ENCODE results near the gene FBXW5. TPM values are rescaled to one million over a fixed set of nuclear protein-coding genes. Genes with fewer than 3 reads are reported as not detected.
A peak's percentile ranks its signal among the peaks of the same experiment; 100 is the strongest.

FBXW5 gene
- total and polyA plus RNA-seq, 9 of the 15 experiments (the other 6 are each of a cell fraction or from before 2014, with no cell fraction given) = 0.21 to 128 (median 37.0) TPM

DNA sequence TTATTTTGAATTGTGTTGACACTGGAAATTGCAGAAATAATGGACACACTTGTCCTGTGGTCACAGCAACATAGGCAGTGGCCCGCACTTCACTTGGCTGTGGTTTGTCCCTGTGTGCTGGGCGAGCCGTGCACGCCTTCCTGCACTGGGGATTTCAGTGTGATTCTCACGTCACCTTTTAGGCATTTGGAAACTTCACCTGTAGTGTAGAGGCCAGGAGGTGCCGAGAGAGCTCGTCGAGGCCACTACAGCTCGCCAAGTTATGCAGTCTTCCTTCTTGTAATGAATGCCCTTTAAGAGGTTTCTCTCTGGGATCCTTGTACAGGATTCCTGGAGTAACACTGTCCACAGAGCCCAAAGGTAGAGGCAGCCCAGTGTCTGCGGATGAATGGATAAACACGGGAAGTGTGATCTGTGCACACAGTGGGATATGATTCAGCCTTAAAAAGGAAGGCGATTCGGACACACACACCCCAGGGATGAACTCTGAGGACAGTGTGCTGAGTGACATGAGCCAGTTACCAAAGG, 43.5 kb downstream of the FBXW5 start (continued):
- TF ChIP-seq PKNOX1 (IDR thresholded peaks at IDR 0.05) (no peak), ZNF785 (CRISPR knock-in tag; IDR thresholded peaks at IDR 0.05) (no peak), U2AF2 (optimal IDR thresholded peaks at IDR 0.05; ENCODE audit: low read depth, low read length) (no peak), USF1 (CRISPR knock-in tag; IDR thresholded peaks at IDR 0.05) (no peak)

DNA sequence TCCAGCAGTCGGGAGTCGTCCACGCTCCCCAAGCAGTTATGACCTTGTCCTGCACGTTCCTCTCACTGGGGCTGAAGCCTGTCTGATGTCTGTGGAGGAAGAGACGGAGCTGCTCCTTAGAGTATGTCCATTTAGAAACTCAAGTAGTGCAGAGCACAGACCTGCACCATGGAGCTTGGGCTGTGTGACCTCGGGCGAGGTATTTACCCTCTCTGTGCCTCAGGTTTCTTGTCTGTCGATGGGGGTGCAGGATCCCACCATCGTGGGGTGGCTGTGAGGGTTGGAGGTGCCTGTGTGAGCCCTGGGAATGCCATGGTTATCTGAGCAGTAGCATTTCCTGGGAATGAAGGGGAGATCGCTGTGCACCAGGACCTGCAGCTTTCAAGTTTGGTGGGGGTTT, 44.0 kb downstream of the FBXW5 start:
- H2AFZ ChIP-seq (ENCODE audit: low read depth, low read length) = no peak overlapping the region
- TF ChIP-seq ERF (CRISPR knock-in tag; IDR thresholded peaks at IDR 0.05) (no peak), ZFP36 (IDR thresholded peaks at IDR 0.05; ENCODE audit: low read depth, low read length, partially characterized antibody) (peak; percentile 51)
- no TSS peak for BruUV-seq (replicated peaks)
- H3K79me2 ChIP-seq (ENCODE audit: control insufficient read depth, insufficient read depth, low read length) = peaks cover 15% of the 10 kb centered on the region
- peaks cover 0 to 8% of the 10 kb centered on the region in 2 experiments; a peak in 2 of 5 replicates for H3K4me1 ChIP-seq (replicated peaks in 1 of 2; ENCODE audit: control insufficient read depth in 2 of 2, insufficient read depth in 2 of 2, low read length in 2 of 2)
- intact Hi-C loops (cut with micrococcal nuclease) = no loop called here
- H4K20me1 ChIP-seq (replicated peaks; ENCODE audit: control insufficient read depth, insufficient read depth, low read length) = peaks cover 5% of the 10 kb centered on the region
- no peak overlapping the region for H3K4me3 ChIP-seq
- ChIA-PET POLR2A (interaction anchor here (1.0 kb wide), 1 partner anchor 23 kb away, joined by 6 read pairs; no protein-coding TSS in a partner anchor), CTCF (ENCODE audit: low intra/inter-chr PET ratio) (no interaction called here)
- peaks cover 72% of the 10 kb centered on the region for H3K36me3 ChIP-seq (ENCODE audit: control insufficient read depth, insufficient read depth, low read length)
- H3K9ac ChIP-seq (ENCODE audit: insufficient read depth in 1 of 2, low read depth in 2 of 2, low read length in 2 of 2) = no peak overlapping the region
- in situ Hi-C loops (cut with MboI) = no loop called here
- no peaks in the 10 kb centered on the region for H3K9me1 ChIP-seq (ENCODE audit: control insufficient read depth, insufficient read depth, low read length)
- H3K27me3 ChIP-seq (ENCODE audit: control insufficient read depth in 2 of 2, insufficient read depth in 2 of 2, low read length in 2 of 2) = no peaks in the 10 kb centered on the region
- FAIRE-seq = no peak
- ATAC-seq = no peak
- no peak for DNase-seq (ENCODE audit: extremely low read depth in 1 of 4, low spot score in 3 of 4)
- H3K9me3 ChIP-seq (replicated peaks; ENCODE audit: control insufficient read depth, insufficient read depth, low read depth, low read length) = no peaks in the 10 kb centered on the region
- H3K4me2 ChIP-seq (ENCODE audit: insufficient read depth, low read length) = no peak overlapping the region
- WGBS (ENCODE audit: insufficient coverage, low coverage, missing lambda C conversion rate) = 96% methylated on average over 9 of the region's 10 CpGs
- no peak overlapping the region for H3K27ac ChIP-seq (ENCODE audit: extremely low read depth, low read depth, low read length)

All from K562 (cell line).